ENCODE measurements around the gene ECT2.
"Not testable (repeated sequence)": the region's sequence is repeated elsewhere in the genome, so short reads cannot be mapped to it uniquely, and the experiment has no call there.

ECT2 gene

DNA sequence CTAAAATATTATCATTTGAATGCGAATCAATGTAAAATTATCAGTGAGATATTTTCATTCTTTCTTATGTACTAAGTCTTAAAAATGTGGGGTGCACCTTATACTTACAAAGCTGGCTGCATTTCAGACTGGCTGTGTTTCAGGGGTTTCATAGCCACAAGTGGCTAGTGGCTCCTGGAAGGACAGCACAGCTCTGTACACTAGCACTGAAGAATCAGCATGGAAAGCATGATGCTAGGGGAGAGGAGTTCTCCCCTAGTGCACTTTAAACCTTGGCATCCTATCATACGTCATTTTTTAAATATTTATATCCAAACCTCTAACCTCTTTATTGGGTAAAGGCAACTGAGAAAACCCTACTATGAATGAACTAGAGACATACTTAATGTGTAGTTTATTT lies 66.4 kb downstream of the ECT2 start:
- H3K27ac ChIP-seq (ENCODE audit: low read depth, low read length, poor library complexity, severe bottlenecking), result no peak overlapping the region
- no peaks in the 10 kb centered on the region for H3F3A ChIP-seq (ENCODE audit: insufficient read depth, low read length)
- no peak overlapping the region for H3K4me3 ChIP-seq (ENCODE audit: low read depth, low read length, poor library complexity, severe bottlenecking)
- no peak overlapping the region for H3K4me2 ChIP-seq (ENCODE audit: low read length)
- H3K79me2 ChIP-seq (ENCODE audit: insufficient read depth, low read length), result no peaks in the 10 kb centered on the region
- H3K27me3 ChIP-seq (ENCODE audit: insufficient read depth, low read length), result no peaks in the 10 kb centered on the region
- no peaks in the 10 kb centered on the region for H3K4me1 ChIP-seq (ENCODE audit: insufficient read depth, low read length, severe bottlenecking)
- H4K20me1 ChIP-seq (ENCODE audit: insufficient read depth, low read length), result no peaks in the 10 kb centered on the region
- no peak overlapping the region for H2AFZ ChIP-seq (ENCODE audit: low read length)
- no peaks in the 10 kb centered on the region for H3K9me2 ChIP-seq (ENCODE audit: low read depth, low read length)
- no peak overlapping the region for H3K9ac ChIP-seq (ENCODE audit: low read length)
- peaks cover 81% of the 10 kb centered on the region for H3K36me3 ChIP-seq (ENCODE audit: insufficient read depth, low read length)
- no peak for TF ChIP-seq EZH2 (IDR thresholded peaks at IDR 0.05; ENCODE audit: borderline replicate concordance, low read length)
- TF ChIP-seq, protein P1, sequence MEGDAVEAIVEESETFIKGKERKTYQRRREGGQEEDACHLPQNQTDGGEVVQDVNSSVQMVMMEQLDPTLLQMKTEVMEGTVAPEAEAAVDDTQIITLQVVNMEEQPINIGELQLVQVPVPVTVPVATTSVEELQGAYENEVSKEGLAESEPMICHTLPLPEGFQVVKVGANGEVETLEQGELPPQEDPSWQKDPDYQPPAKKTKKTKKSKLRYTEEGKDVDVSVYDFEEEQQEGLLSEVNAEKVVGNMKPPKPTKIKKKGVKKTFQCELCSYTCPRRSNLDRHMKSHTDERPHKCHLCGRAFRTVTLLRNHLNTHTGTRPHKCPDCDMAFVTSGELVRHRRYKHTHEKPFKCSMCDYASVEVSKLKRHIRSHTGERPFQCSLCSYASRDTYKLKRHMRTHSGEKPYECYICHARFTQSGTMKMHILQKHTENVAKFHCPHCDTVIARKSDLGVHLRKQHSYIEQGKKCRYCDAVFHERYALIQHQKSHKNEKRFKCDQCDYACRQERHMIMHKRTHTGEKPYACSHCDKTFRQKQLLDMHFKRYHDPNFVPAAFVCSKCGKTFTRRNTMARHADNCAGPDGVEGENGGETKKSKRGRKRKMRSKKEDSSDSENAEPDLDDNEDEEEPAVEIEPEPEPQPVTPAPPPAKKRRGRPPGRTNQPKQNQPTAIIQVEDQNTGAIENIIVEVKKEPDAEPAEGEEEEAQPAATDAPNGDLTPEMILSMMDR (IDR thresholded peaks at IDR 0.05; ENCODE audit: low read length), result no peak
- peaks cover 6% of the 10 kb centered on the region for H3K9me3 ChIP-seq (ENCODE audit: low read length)

DNA sequence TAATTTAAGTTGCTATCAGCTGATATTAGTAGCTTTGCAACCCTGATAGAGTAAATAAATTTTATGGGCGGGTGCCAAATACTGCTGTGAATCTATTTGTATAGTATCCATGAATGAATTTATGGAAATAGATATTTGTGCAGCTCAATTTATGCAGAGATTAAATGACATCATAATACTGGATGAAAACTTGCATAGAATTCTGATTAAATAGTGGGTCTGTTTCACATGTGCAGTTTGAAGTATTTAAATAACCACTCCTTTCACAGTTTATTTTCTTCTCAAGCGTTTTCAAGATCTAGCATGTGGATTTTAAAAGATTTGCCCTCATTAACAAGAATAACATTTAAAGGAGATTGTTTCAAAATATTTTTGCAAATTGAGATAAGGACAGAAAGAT lies 70.0 kb downstream of the ECT2 start:
- no peaks in the 10 kb centered on the region for H3K79me2 ChIP-seq (ENCODE audit: insufficient read depth, low read length)
- no peaks in the 10 kb centered on the region for H3K4me1 ChIP-seq (ENCODE audit: insufficient read depth, low read length, severe bottlenecking)
- H3F3A ChIP-seq (ENCODE audit: insufficient read depth, low read length), result peaks cover 5% of the 10 kb centered on the region; the same call in 1 of the 2 replicates
- peaks cover 65% of the 10 kb centered on the region for H3K36me3 ChIP-seq (ENCODE audit: insufficient read depth, low read length)
- no peak overlapping the region for H3K9ac ChIP-seq (ENCODE audit: low read length)
- peaks cover 16% of the 10 kb centered on the region for H3K9me3 ChIP-seq (ENCODE audit: low read length)
- H2AFZ ChIP-seq (ENCODE audit: low read length), result no peak overlapping the region
- no peaks in the 10 kb centered on the region for H4K20me1 ChIP-seq (ENCODE audit: insufficient read depth, low read length)
- H3K27ac ChIP-seq (ENCODE audit: low read depth, low read length, poor library complexity, severe bottlenecking), result no peak overlapping the region
- no peak overlapping the region for H3K4me2 ChIP-seq (ENCODE audit: low read length)
- H3K27me3 ChIP-seq (ENCODE audit: insufficient read depth, low read length), result no peaks in the 10 kb centered on the region
- H3K4me3 ChIP-seq (ENCODE audit: low read depth, low read length, poor library complexity, severe bottlenecking), result no peak overlapping the region
- TF ChIP-seq, protein P1 (IDR thresholded peaks at IDR 0.05; ENCODE audit: low read length), result no peak
- TF ChIP-seq EZH2 (IDR thresholded peaks at IDR 0.05; ENCODE audit: borderline replicate concordance, low read length), result no peak
- H3K9me2 ChIP-seq (ENCODE audit: low read depth, low read length), result no peaks in the 10 kb centered on the region

DNA sequence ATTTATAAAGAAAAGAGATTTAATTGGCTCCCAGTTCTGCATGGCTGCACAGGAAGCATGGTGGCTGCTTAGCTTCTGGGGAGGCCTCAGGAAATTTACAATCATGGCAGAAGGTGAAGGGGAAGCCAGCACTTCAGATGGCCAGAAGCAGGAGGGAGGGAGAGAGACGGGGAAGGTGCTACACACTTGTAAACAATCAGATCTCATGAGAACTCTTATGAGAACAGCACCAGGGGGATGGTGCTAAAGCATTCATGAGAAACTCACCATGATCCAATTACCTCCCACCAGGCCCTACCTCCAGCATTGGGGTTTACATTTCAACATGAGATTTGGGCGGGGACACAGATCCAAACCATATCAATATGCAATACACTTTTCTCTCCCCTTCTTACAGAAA lies 73.7 kb downstream of the ECT2 start:
- Histone ChIP-seq H2AFZ (ENCODE audit: low read length) (no peak overlapping the region), H3K9me3 (ENCODE audit: low read length) (peaks cover 20% of the 10 kb centered on the region), H3K79me2 (ENCODE audit: insufficient read depth, low read length) (no peaks in the 10 kb centered on the region), H3K27ac (ENCODE audit: low read depth, low read length, poor library complexity, severe bottlenecking) (no peak overlapping the region), H3K36me3 (ENCODE audit: insufficient read depth, low read length) (peaks cover 34% of the 10 kb centered on the region), H3K4me1 (ENCODE audit: insufficient read depth, low read length, severe bottlenecking) (no peaks in the 10 kb centered on the region), H3K27me3 (ENCODE audit: insufficient read depth, low read length) (no peaks in the 10 kb centered on the region), H3F3A (ENCODE audit: insufficient read depth, low read length) (peaks cover 5% of the 10 kb centered on the region; the same call in 1 of the 2 replicates), H3K4me2 (ENCODE audit: low read length) (no peak overlapping the region), H3K9me2 (ENCODE audit: low read depth, low read length) (no peaks in the 10 kb centered on the region), H3K9ac (ENCODE audit: low read length) (no peak overlapping the region), H4K20me1 (ENCODE audit: insufficient read depth, low read length) (no peaks in the 10 kb centered on the region), H3K4me3 (ENCODE audit: low read depth, low read length, poor library complexity, severe bottlenecking) (no peak overlapping the region)
- no peak for TF ChIP-seq EZH2 (IDR thresholded peaks at IDR 0.05; ENCODE audit: borderline replicate concordance, low read length)
- TF ChIP-seq, protein P1 (IDR thresholded peaks at IDR 0.05; ENCODE audit: low read length), result no peak

DNA sequence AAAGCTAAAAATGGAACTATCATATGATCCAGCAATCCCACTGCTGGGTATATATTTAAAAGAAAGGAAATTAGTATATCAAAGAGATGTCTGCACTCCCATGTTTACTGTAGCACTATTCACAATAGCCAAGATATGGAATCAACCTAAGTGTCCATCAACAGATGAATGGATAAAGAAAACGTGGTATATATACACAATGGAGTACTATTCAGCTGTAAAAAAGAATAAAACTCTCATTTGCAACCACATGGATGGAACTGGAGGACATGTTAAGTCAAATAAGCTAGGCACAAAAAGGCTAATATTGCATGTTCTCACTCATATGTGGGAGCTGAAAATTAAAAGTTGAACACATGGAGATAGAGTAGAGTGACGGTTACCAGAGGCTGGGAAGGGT lies 76.7 kb downstream of the ECT2 start:
- H3K9me2 ChIP-seq (ENCODE audit: low read depth, low read length); H3K4me2 ChIP-seq (ENCODE audit: low read length); H3K27me3 ChIP-seq (ENCODE audit: insufficient read depth, low read length); H3K79me2 ChIP-seq (ENCODE audit: insufficient read depth, low read length); H2AFZ ChIP-seq (ENCODE audit: low read length); H3K27ac ChIP-seq (ENCODE audit: low read depth, low read length, poor library complexity, severe bottlenecking); H3K4me1 ChIP-seq (ENCODE audit: insufficient read depth, low read length, severe bottlenecking); H3K9ac ChIP-seq (ENCODE audit: low read length); H4K20me1 ChIP-seq (ENCODE audit: insufficient read depth, low read length); H3F3A ChIP-seq (ENCODE audit: insufficient read depth, low read length); H3K4me3 ChIP-seq (ENCODE audit: low read depth, low read length, poor library complexity, severe bottlenecking); H3K36me3 ChIP-seq (ENCODE audit: insufficient read depth, low read length): not testable (repeated sequence)
- peaks cover 11% of the 10 kb centered on the region for H3K9me3 ChIP-seq (ENCODE audit: low read length)

Measured in OCI-LY1 (cell line).